Fibroblast of mammary gland (primary cell): Measurements from ENCODE around the gene HHIPL1.

Experiments
- DNase-seq: peaks from one replicate; pipeline ENCODE4 v3.0.0-alpha.2; 2010; ENCODE audit warnings: low read depth
- H3K4me3 ChIP-seq: 2 replicates; pipeline ENCODE4 v1.5.1; 2011; ENCODE audit warnings: low read depth, mild to moderate bottlenecking, low read length, moderate library complexity; ENCODE audit not compliant: control insufficient read depth
- CTCF ChIP-seq: conservative IDR thresholded peaks from 2 replicates; pipeline ENCODE4 v1.5.1; 2011; ENCODE audit warnings: low read depth, low read length, inconsistent platforms; ENCODE audit not compliant: control insufficient read depth, insufficient read depth

HHIPL1 gene

DNA sequence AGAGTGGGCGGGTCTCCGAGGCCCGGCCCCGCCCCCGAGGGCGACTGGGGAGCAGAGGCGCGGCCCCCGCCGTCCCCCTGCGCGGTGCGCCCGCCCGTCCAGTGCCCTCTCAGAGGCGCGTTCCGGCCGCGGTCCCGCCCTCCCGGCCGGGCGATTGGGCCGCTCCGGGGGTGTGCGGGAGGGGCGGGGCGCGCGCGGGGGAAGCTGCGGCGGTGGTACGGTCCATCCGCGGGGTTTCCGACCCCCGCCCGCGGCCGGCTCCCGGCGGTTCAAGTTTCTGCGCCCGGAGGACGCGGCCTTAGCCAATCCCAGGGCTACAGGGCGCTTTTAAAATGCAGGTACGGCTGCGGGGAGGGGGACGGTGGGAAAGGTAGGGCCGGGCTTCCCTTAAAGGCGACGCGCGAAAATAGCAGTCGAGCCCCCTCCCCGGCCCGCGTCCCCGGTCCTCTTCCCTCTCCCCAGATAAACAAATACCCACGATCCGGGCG lies 40.6 kb upstream of the HHIPL1 start:
- peak; percentile 86 for DNase-seq
- H3K4me3 ChIP-seq: peak overlapping the region; percentile 65
- no peak for TF ChIP-seq CTCF

DNA sequence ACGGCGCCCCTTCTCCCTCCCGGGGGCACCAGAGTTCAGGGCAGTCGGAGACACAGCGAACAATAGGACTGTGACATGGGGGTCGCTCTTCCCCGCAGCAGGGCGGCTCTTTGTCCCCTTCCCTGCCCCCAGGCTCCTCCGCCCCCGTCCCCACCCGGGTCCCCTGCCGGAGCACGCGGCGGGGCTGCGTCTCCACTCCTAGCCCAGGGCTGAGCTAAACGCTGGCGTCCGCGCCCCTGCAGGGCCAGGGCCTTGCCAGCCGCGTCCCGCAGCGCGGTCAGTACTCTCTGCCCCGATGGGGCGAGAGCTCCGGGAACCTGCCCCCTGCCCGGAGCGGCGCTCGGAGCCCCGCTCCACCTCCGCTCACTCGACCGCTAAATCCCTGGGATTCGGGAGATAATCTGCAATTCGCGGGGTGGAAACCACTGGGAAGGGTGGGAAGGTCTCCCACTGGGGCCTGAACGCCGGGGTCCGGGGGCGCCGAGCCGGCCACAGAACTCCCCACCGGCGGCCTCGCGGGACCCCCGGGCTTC lies 40.1 kb upstream of the HHIPL1 start:
- no peak for TF ChIP-seq CTCF
- DNase-seq: no peak
- H3K4me3 ChIP-seq: peak overlapping the region; percentile 65

- peak; percentile 40 for DNase-seq
- H3K4me3 ChIP-seq: peak overlapping the region; percentile 65
- TF ChIP-seq CTCF: no peak
These were observed 39.5 kb upstream of the HHIPL1 start for GRCh38 chr14:99605299-99605961.

GRCh38 chr14:99606359-99606758 lies 38.6 kb upstream of the HHIPL1 start:
- no peak overlapping the region for H3K4me3 ChIP-seq
- TF ChIP-seq CTCF: no peak
- no peak for DNase-seq

GRCh38 chr14:99608591-99608990 lies 36.3 kb upstream of the HHIPL1 start:
- H3K4me3 ChIP-seq: no peak overlapping the region
- TF ChIP-seq CTCF: no peak
- no peak for DNase-seq

- peak; percentile 30 for DNase-seq
- TF ChIP-seq CTCF: peak; percentile 73
These were observed 35.4 kb upstream of the HHIPL1 start for GRCh38 chr14:99609245-99610170.

More at GRCh38 chr14:99609245-99610170, 35.4 kb upstream of the HHIPL1 start:
- H3K4me3 ChIP-seq: no peak overlapping the region
